Measurements from ENCODE around the gene TOX2. TPM values are rescaled to one million over a fixed set of nuclear protein-coding genes. Genes with fewer than 3 reads are reported as not detected.

Gene TOX2
- total RNA-seq, 2 experiments from 2014 or later, result 0.23 TPM; not detected in 1

GRCh38 chr20:43903953-43904826 is 10.5 kb upstream of the TOX2 start:
- Histone ChIP-seq H4K20me1 (ENCODE audit: insufficient read depth, low read length) (no peaks in the 10 kb centered on the region), H3K79me2 (ENCODE audit: insufficient read depth, low read depth, low read length) (no peaks in the 10 kb centered on the region), H3K9me2 (ENCODE audit: insufficient read depth, low read length) (no peaks in the 10 kb centered on the region), H3K4me1 (ENCODE audit: insufficient read depth, low read length, poor library complexity, severe bottlenecking) (no peaks in the 10 kb centered on the region), H3K9me3 (ENCODE audit: low read length) (no peaks in the 10 kb centered on the region), H3K4me3 (ENCODE audit: low read depth, low read length, poor library complexity, severe bottlenecking) (no peak overlapping the region), H3K4me2 (ENCODE audit: low read length) (no peak overlapping the region), H3K36me3 (ENCODE audit: insufficient read depth, low read length) (no peaks in the 10 kb centered on the region), H2AFZ (ENCODE audit: low read length) (no peak overlapping the region), H3K27ac (ENCODE audit: low read depth, low read length, poor library complexity, severe bottlenecking) (no peak overlapping the region)
- no peak for DNase-seq (ENCODE audit: low spot score)
- TF ChIP-seq EZH2phosphoT487 (IDR thresholded peaks at IDR 0.05; ENCODE audit: borderline replicate concordance, low read depth, low read length) (no peak), CTCF (conservative IDR thresholded peaks at IDR 0.05; ENCODE audit: low read length) (no peak)
- no TSS peak for BruUV-seq (replicated peaks)
- intact Hi-C loops (cut with micrococcal nuclease; ENCODE audit: unreplicated experiment), result no loop called here
- POLR2A ChIA-PET, result no interaction called here
- CTCF ChIA-PET (ENCODE audit: unreplicated experiment), result no interaction called here

- no peaks in the 10 kb centered on the region for H3K9me2 ChIP-seq (ENCODE audit: insufficient read depth, low read length)
- intact Hi-C loops (cut with micrococcal nuclease; ENCODE audit: unreplicated experiment), result no loop called here
- no peaks in the 10 kb centered on the region for H3K4me1 ChIP-seq (ENCODE audit: insufficient read depth, low read length, poor library complexity, severe bottlenecking)
- H3K4me3 ChIP-seq (ENCODE audit: low read depth, low read length, poor library complexity, severe bottlenecking), result no peak overlapping the region
- no TSS peak for BruUV-seq (replicated peaks)
- no peak for TF ChIP-seq EZH2phosphoT487 (IDR thresholded peaks at IDR 0.05; ENCODE audit: borderline replicate concordance, low read depth, low read length)
- TF ChIP-seq CTCF (conservative IDR thresholded peaks at IDR 0.05; ENCODE audit: low read length), result no peak
- no peak overlapping the region for H3K4me2 ChIP-seq (ENCODE audit: low read length)
- no peaks in the 10 kb centered on the region for H3K79me2 ChIP-seq (ENCODE audit: insufficient read depth, low read depth, low read length)
- ChIA-PET CTCF (ENCODE audit: unreplicated experiment) (no interaction called here), POLR2A (no interaction called here)
- no peak overlapping the region for H3K27ac ChIP-seq (ENCODE audit: low read depth, low read length, poor library complexity, severe bottlenecking)
- no peaks in the 10 kb centered on the region for H3K36me3 ChIP-seq (ENCODE audit: insufficient read depth, low read length)
- H2AFZ ChIP-seq (ENCODE audit: low read length), result no peak overlapping the region
- DNase-seq (ENCODE audit: low spot score), result no peak
- H4K20me1 ChIP-seq (ENCODE audit: insufficient read depth, low read length), result no peaks in the 10 kb centered on the region
- H3K9me3 ChIP-seq (ENCODE audit: low read length), result no peaks in the 10 kb centered on the region
Measured at GRCh38 chr20:43904827-43905177, 9.8 kb upstream of the TOX2 start.

- no peak overlapping the region for H3K27ac ChIP-seq (ENCODE audit: low read depth, low read length, poor library complexity, severe bottlenecking)
- H4K20me1 ChIP-seq (ENCODE audit: insufficient read depth, low read length), result no peaks in the 10 kb centered on the region
- no peak overlapping the region for H2AFZ ChIP-seq (ENCODE audit: low read length)
- CTCF ChIA-PET (ENCODE audit: unreplicated experiment), result no interaction called here
- POLR2A ChIA-PET, result no interaction called here
- no TSS peak for BruUV-seq (replicated peaks)
- H3K4me3 ChIP-seq (ENCODE audit: low read depth, low read length, poor library complexity, severe bottlenecking), result no peak overlapping the region
- DNase-seq (ENCODE audit: low spot score), result no peak
- H3K36me3 ChIP-seq (ENCODE audit: insufficient read depth, low read length), result no peaks in the 10 kb centered on the region
- no peaks in the 10 kb centered on the region for H3K79me2 ChIP-seq (ENCODE audit: insufficient read depth, low read depth, low read length)
- TF ChIP-seq CTCF (conservative IDR thresholded peaks at IDR 0.05; ENCODE audit: low read length) (no peak), EZH2phosphoT487 (IDR thresholded peaks at IDR 0.05; ENCODE audit: borderline replicate concordance, low read depth, low read length) (no peak)
- no peaks in the 10 kb centered on the region for H3K9me3 ChIP-seq (ENCODE audit: low read length)
- no peak overlapping the region for H3K4me2 ChIP-seq (ENCODE audit: low read length)
- intact Hi-C loops (cut with micrococcal nuclease; ENCODE audit: unreplicated experiment), result no loop called here
- no peaks in the 10 kb centered on the region for H3K9me2 ChIP-seq (ENCODE audit: insufficient read depth, low read length)
- H3K4me1 ChIP-seq (ENCODE audit: insufficient read depth, low read length, poor library complexity, severe bottlenecking), result no peaks in the 10 kb centered on the region
Measured at GRCh38 chr20:43906505-43907034, 8.1 kb upstream of the TOX2 start.
